A549 (cell line): Measurements from ENCODE around the gene VIPR2. TPM values are rescaled to one million over a fixed set of nuclear protein-coding genes. Genes with fewer than 3 reads are reported as not detected.
A peak's percentile ranks its signal among the peaks of the same experiment; 100 is the strongest.

Experiments used
- ATAC-seq, 2 experiments: fragments of 200-7000 bp in 1 of 2; fragments of >200 bp in 1 of 2; cut with Nextera tagmentation in 1 of 2; cut with Tn5 transposase in 1 of 2; 3 replicates each; pipeline versions ENCODE4 v1.8.0 to v1.9.1; 2018 to 2020; ENCODE audit warnings: mild to moderate bottlenecking in 1 of 2, moderate library complexity in 1 of 2
- CTCF ChIA-PET: fragments of 300-600 bp; sonication (Branson Sonifier 250); formaldehyde crosslinking; extraction: SDS; loops from one replicate; lab custom pipeline; 2021; ENCODE audit warnings: antibody characterized with exemption, inconsistent platforms; lab: Yijun Ruan, JAX
- POLR2A ChIA-PET: fragments of 350-600 bp; formaldehyde crosslinking; extraction: SDS; loops from one replicate; lab custom pipeline; 2021; ENCODE audit warnings: antibody characterized with exemption, inconsistent platforms; lab: Yijun Ruan, JAX
- DNase-seq, 2 experiments: peaks; one replicate each; pipeline versions ENCODE4 v3.0.0 to v3.0.0-alpha.2; 2011 to 2016; ENCODE audit warnings: low read depth in 1 of 2, low spot score in 1 of 2
- FAIRE-seq: peaks from 2 replicates; lab custom pipeline; 2011; peaks lifted over from hg19 to GRCh38; lab: Jason Lieb, UNC
- H3K27ac ChIP-seq, 2 experiments: fragments of >200 bp; sonication (Bioruptor Twin); formaldehyde crosslinking; 3 replicates each; pipeline ENCODE4 v1.5.1; 2016 to 2017
- H3K4me1 ChIP-seq: fragments of >200 bp; sonication (Bioruptor Twin); formaldehyde crosslinking; 3 replicates; pipeline ENCODE4 v1.6.1; 2016
- H3K4me2 ChIP-seq: fragments of >200 bp; sonication (Bioruptor Twin); formaldehyde crosslinking; 3 replicates; pipeline ENCODE4 v1.6.1; 2016
- H3K4me3 ChIP-seq: fragments of >200 bp; sonication (Bioruptor Twin); formaldehyde crosslinking; 3 replicates; pipeline ENCODE4 v1.5.1; 2016
- H3K9me3 ChIP-seq: fragments of >200 bp; sonication (Bioruptor Twin); formaldehyde crosslinking; 3 replicates; pipeline ENCODE4 v1.6.1; 2016
- BCL3 ChIP-seq: fragments of >200 bp; sonication (Bioruptor Twin); formaldehyde crosslinking; IDR thresholded peaks from 3 replicates; pipeline ENCODE4 v1.6.1; 2016
- CBX8 ChIP-seq: fragments of 200-600 bp; sonication (generic); IDR thresholded peaks from 2 replicates; pipeline ENCODE4 v1.6.1; 2016
- CHD4 ChIP-seq: fragments of 200-600 bp; sonication (generic); IDR thresholded peaks from 2 replicates; pipeline ENCODE4 v1.6.1; 2016; ENCODE audit warnings: antibody characterized with exemption, mild to moderate bottlenecking, borderline replicate concordance
- ELK1 ChIP-seq: fragments of 150-350 bp; IDR thresholded peaks from 2 replicates; pipeline ENCODE4 v1.6.1; 2014; ENCODE audit warnings: low read depth, mild to moderate bottlenecking, low read length
- EP300 ChIP-seq, 2 experiments: fragments of >200 bp; sonication (Bioruptor Twin); formaldehyde crosslinking; IDR thresholded peaks; 2 replicates in 1 of 2; 3 replicates in 1 of 2; pipeline ENCODE4 v1.6.1; 2016 to 2017
- FOSB ChIP-seq: fragments of 250-450 bp; sonication (Bioruptor Pico); IDR thresholded peaks from 2 replicates; pipeline ENCODE4 v1.5.0; 2020; ENCODE audit warnings: mild to moderate bottlenecking, moderate library complexity
- HES2 ChIP-seq: fragments of >200 bp; sonication (Bioruptor Twin); formaldehyde crosslinking; IDR thresholded peaks from 2 replicates; pipeline ENCODE4 v1.6.1; 2016
- JUNB ChIP-seq: fragments of >200 bp; sonication (Bioruptor Twin); formaldehyde crosslinking; IDR thresholded peaks from 2 replicates; pipeline ENCODE4 v1.6.1; 2016
- MAX ChIP-seq: IDR thresholded peaks from 2 replicates; pipeline ENCODE4 v1.6.1; 2012
- MAZ ChIP-seq: fragments of 150-350 bp; IDR thresholded peaks from 2 replicates; pipeline ENCODE4 v1.6.1; 2014; ENCODE audit warnings: antibody characterized with exemption, low read depth, low read length, borderline replicate concordance
- PBX3 ChIP-seq: IDR thresholded peaks from 2 replicates; pipeline ENCODE4 v1.6.1; 2012
- RNF2 ChIP-seq: fragments of 200-600 bp; sonication (generic); IDR thresholded peaks from 2 replicates; pipeline ENCODE4 v1.6.1; 2016; ENCODE audit warnings: low read depth, mild to moderate bottlenecking, antibody characterized with exemption, moderate library complexity, borderline replicate concordance
- SMC3 ChIP-seq: fragments of >200 bp; sonication (Bioruptor Twin); formaldehyde crosslinking; IDR thresholded peaks from 3 replicates; pipeline ENCODE4 v1.6.1; 2018; ENCODE audit warnings: inconsistent platforms
- TP53 ChIP-seq: fragments of 250-450 bp; sonication (Bioruptor Pico); IDR thresholded peaks from 2 replicates; pipeline ENCODE4 v1.5.0; 2021; ENCODE audit warnings: mild to moderate bottlenecking, moderate library complexity
- ZNF302 ChIP-seq: fragments of 250-450 bp; sonication (Bioruptor Pico); IDR thresholded peaks from 2 replicates; pipeline ENCODE4 v1.9.0; 2021; ENCODE audit warnings: inconsistent platforms, mild to moderate bottlenecking, moderate library complexity
- ZSCAN20 ChIP-seq: fragments of 250-450 bp; sonication (Bioruptor Pico); IDR thresholded peaks from 2 replicates; pipeline ENCODE4 v1.8.0; 2022; ENCODE audit warnings: mild to moderate bottlenecking, moderate library complexity
- WGBS: methylation state at CpG from one replicate; pipeline ENCODE4 v1.1.6; 2017; ENCODE audit errors: missing lambda C conversion rate; 5-methylcytosine and 5-hydroxymethylcytosine counted together
- polyA plus RNA-seq, 4 experiments: library from polyadenylated mRNA; depleted of rRNA in 3 of 4; stranded (reverse); fragments of >200 nt; fragmentation: RNase III in 1 of 4; extraction: RNeasy Plus Mini Kit Qiagen cat#74134 plus additional on column Dnase treatment in 1 of 4; gene quantifications; 2 replicates in 3 of 4; 3 replicates in 1 of 4; pipeline ENCODE4 v1.2.3, GENCODE V29; 2011 to 2017

Gene VIPR2
- polyA plus RNA-seq, 2 of the 4 experiments (the other 2 are of a cell fraction): not detected

GRCh38 chr7:159099711-159100231 is 44.9 kb downstream of the VIPR2 start:
- CTCF ChIA-PET: interaction anchor here (0.7 kb wide), 1 partner anchor 12 kb away, joined by 3 read pairs; no protein-coding TSS in a partner anchor
- POLR2A ChIA-PET: no interaction called here
- no peak for ATAC-seq
- no peak overlapping the region for H3K27ac ChIP-seq
- no peak overlapping the region for H3K4me3 ChIP-seq
- no peak for DNase-seq
- H3K4me2 ChIP-seq: no peak overlapping the region
- WGBS: 65% methylated on average over 8 of the region's 10 CpGs
- no peaks in the 10 kb centered on the region for H3K9me3 ChIP-seq
- TF ChIP-seq EP300 (IDR thresholded peaks at IDR 0.05) (no peak), RNF2 (no peak), MAX (no peak), ELK1 (no peak), ZSCAN20 (CRISPR knock-in tag) (no peak), HES2 (no peak), MAZ (no peak), BCL3 (no peak), CBX8 (no peak), TP53 (no peak), SMC3 (no peak)
- FAIRE-seq: no peak
- no peaks in the 10 kb centered on the region for H3K4me1 ChIP-seq

- no peak for DNase-seq
- WGBS: 64% methylated on average over 22 of the region's 22 CpGs
- H3K27ac ChIP-seq: no peak overlapping the region
- no peak for FAIRE-seq
- 0 out of 6 replicates have a peak, but pooled peaks of 1 of the 2 experiments have one; percentile 24 for ATAC-seq
- no peak for TF ChIP-seq ZNF302 (CRISPR knock-in tag)
- TF ChIP-seq, all 56 proteins: peak for 0
- Histone ChIP-seq H3K4me3 (no peak overlapping the region), H3K9me3 (no peaks in the 10 kb centered on the region), H3K4me2 (no peak overlapping the region), H3K4me1 (no peaks in the 10 kb centered on the region)
- ChIA-PET CTCF (interaction anchor here (1.5 kb wide), 1 partner anchor 9 kb away, joined by 3 read pairs; no protein-coding TSS in a partner anchor), POLR2A (no interaction called here)
Measured at GRCh38 chr7:159098811-159099655, 45.6 kb downstream of the VIPR2 start.

GRCh38 chr7:159098424-159098786 is 46.3 kb downstream of the VIPR2 start:
- ChIA-PET CTCF (interaction anchor here (1.5 kb wide), 1 partner anchor 10 kb away, joined by 3 read pairs; no protein-coding TSS in a partner anchor), POLR2A (no interaction called here)
- ATAC-seq (no peak), DNase-seq (no peak), FAIRE-seq (no peak)
- Histone ChIP-seq H3K9me3 (no peaks in the 10 kb centered on the region), H3K4me1 (no peaks in the 10 kb centered on the region), H3K27ac (no peak overlapping the region), H3K4me3 (no peak overlapping the region), H3K4me2 (no peak overlapping the region)
- WGBS: 39% methylated on average over 6 of the region's 6 CpGs
- TF ChIP-seq MAZ (no peak), JUNB (no peak), PBX3 (no peak), MAX (no peak), CHD4 (no peak), FOSB (CRISPR knock-in tag) (no peak)
